HG02763 (cell line): ENCODE measurements around the gene TENM4.

Experiments used
- ATAC-seq: cut with Tn5 transposase; IDR thresholded peaks from one replicate; pipeline ENCODE4 v1.9.1; 2021; ENCODE audit warnings: mild to moderate bottlenecking, moderate library complexity; ENCODE audit not compliant: unreplicated experiment

The TENM4 gene

DNA sequence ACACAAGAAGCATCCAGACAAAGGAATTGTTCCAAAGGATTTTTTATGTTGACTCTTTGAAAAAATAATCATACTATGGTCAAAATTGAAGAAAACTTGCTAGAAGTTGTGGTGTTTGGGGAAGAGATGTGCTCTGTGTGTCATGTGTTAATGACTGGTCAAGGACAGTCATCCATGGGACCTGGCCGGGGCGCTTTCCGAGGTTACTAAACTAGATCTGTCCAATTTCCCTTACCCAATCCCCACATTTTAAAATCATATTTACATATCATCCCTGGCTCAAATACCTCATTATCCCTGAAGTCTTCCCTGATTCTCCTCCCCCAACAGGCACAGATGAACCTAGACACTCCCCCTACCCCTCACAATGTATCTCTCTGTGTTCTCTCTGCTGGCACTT lies 289.4 kb downstream of the TENM4 start:
- ATAC-seq, result no peak

DNA sequence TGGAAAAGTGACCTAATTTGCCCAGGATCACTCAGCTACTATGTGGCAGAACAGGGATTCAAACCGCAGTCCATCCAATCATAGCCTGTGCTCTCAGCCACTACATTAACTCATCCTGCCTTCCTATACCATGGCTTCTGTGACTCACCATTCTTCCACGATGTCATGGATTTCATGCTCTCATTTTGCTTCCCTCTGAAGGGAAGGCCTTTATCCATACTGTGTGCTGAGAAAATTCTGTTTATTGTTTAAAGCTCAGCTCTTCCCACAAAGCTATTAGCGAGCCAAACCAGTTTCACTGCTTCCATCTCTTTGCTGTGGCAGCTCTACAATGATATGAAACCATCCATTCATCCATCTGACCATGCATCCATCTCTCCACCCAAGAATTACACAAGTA lies 289.9 kb downstream of the TENM4 start:
- no peak for ATAC-seq

DNA sequence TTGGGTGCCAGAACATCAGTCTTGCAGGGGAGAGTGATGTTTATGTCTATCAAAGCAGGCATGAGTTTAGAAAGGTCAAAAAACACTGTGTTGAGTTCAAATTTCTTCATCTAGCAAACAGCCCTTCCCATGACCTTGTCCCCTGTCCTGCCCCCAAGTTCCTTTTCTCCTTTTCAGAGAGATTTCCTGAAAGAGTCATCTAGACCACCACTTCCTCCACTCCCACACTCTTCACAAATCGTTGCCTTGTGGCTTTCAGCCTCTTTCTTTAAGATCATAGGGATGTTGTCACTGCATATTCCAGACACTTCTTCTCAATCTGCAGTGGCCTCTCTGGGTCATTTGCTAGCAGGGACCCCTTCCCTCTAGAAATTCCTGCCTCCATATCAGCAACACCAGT lies 290.5 kb downstream of the TENM4 start:
- no peak for ATAC-seq

DNA sequence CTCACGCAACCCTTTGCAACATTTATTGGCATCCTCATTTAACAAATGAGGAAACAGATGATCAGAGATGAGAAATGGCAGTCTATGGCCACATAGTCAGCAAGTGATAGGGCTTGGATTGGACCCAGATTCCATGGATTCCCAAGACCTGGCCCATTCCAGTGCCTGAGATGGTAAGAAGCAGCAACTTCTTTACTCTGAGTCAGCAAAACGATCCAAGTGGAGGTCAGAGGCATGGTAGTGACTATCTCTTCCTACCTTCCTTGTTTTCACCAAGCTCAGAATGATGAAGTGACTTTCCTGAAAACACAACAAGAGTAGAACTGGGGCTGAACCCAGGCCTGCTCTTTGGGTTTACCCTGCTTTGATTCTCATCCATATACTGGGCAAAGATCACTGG lies 293.1 kb downstream of the TENM4 start:
- ATAC-seq, result no peak

DNA sequence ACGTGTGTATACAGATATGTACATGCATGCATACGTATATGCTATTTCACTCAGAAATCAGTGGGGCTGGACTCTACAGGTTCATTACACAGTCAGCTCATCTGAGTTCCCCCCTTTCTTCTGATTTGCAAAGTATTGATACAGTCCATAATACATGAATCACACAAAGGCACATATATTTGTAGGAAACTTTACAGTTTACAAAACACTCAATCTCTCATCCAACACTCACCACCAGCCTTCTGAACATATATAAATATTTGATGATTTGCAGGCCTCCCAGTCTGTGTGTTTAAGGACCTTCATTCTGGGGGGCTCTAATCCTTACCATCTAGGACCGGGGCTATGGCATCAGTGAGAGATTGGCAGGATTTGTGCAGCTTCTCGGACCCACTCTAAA lies 293.8 kb downstream of the TENM4 start:
- ATAC-seq, result no peak

DNA sequence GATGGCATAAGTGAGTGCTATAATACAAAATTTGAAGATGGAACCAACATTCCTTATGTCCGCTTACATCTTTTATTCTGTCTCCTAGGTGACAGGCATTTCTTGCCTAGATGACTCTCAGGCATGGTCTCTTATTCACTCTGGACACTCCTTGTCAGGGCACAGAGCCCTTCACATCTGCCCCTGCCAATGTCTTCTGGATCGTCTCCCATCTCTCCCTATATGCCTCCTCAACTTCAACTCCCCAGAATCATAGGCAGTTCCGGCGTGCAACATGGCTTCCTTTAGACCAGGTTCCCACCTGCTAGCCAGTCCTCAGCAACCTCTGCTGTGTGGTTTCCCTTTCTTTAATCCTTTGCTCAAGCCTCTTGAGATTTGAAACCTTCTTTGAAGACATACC lies 300.9 kb downstream of the TENM4 start:
- ATAC-seq, result no peak

DNA sequence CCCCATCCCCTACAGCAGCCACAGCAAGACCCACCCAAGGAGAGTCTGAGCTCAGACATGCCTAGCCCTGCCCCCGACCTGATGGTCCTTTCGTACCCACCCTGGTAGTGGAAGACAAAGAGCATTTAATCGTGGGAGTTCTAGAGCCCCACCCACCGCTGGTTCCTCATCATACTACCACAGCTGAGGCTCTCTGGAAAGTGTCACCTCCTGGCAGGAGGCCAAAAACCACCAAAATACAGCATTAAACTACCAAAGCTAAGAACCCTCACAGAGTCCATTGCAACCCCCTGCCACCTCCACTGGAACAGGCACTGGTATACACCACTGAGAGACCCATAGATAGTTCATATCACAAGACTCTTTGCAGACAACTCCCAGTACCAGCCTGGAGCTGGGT lies 311.1 kb downstream of the TENM4 start:
- ATAC-seq, result no peak

DNA sequence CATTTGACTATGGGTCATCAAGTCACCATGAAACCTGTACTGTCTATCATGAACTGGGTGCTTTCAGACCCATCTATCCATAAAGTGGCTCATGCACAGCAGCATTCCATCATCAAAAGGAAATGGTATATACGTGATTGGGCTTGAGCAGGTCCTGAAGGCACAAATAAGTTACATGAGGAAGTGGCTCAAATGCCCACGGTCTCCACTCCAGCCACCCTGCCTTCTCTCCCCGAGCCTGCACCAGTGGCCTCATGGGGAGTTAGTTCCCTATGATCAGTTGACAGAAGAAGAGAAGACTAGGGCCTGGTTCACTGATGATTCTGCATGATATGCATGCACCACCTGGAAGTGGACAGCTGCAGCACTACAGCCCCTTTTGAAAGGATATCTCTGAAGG lies 312.5 kb downstream of the TENM4 start:
- no peak for ATAC-seq

DNA sequence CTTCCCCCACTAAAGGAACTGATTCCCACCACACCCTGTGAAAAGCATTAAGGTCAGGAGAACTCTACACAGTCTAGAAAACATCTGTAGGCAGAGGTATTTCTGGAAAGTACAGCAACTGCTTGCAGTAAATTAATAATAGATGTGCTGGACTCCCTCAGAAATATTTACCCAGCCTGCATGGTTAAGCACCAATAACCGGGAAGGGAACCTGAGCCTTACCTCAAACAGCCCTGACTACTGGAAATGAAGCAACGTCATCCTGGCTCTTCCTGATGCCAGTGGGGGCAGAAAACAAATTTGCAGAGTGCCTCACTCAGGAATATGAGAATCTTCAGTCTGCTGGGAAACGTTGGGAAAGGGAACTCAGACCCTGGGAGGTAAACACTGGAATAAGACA lies 318.1 kb downstream of the TENM4 start:
- ATAC-seq, result no peak

DNA sequence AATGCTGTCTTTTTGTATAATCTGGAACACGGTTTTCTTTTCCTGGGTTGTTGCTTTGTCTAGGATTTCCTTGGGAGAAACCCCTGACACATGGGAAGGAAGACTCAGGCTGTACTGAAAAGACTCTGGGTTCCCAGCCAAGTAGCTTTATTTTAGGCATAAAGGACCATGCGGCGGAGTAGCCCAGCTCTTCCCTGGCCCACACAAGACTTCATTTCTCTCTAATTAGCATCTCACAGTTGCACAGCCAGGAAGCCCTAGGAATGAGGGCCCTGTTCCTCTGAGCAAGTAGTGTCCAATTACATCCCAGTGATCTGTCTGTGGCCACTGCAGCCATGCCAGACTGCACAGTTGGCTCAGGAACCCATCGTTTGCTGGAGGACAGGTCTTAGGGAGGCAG lies 319.5 kb downstream of the TENM4 start:
- ATAC-seq, result no peak

DNA sequence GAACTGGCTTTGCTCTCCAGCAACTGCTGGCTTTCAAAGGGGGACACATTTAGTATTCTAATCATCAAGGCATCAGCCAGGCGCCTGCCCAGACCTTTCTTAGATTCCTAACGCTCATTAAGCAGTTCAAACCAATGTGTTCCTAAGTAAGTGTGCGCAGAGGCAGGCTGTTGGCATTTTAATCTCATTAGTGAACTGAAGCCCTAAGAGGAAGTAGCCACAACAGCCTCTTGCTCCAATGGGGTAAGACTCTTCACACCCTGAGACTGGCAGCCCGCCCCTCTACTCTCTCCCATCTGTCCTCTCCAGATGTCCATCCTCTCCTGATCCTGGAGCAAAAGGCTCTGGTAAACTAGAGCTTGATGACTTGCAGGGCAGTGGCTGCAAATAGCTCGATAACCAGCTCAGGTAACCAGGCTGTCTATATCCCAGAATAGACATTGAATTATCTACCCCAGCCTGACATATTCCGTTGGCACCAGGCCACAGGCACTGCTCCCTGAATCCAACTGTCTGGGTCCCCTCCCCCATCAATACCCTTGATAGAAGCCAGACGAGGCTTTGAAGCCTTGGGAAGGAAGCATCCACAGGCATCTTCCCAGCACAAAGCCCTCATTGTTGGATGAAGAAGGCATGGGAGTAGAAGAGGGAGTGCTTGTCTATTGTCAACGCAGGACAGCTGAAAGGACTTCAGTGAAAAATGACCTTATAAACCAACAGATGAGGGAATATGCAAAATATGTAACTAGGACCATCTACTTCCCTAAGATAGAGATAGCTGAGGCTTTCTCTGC lies 321.1 kb downstream of the TENM4 start:
- no peak for ATAC-seq

DNA sequence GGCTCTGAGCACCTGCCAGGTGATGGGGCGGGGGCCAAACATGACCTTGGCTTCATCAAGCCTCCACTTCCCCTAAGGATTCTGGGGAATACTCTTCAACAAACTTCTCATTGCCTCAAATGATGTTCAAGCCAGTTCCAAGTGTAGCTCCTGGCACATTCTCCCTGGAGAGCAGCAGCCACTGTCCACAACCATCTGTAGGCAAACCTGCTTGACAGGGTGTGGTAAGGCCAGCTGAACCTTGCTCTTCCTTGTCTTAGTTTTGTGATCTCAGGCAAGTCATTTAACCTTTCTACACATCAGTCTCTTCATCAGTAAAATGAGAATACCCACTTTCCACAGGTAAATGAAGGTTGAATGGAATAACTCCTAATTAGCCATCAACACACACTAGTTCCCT lies 323.3 kb downstream of the TENM4 start:
- ATAC-seq, result no peak

DNA sequence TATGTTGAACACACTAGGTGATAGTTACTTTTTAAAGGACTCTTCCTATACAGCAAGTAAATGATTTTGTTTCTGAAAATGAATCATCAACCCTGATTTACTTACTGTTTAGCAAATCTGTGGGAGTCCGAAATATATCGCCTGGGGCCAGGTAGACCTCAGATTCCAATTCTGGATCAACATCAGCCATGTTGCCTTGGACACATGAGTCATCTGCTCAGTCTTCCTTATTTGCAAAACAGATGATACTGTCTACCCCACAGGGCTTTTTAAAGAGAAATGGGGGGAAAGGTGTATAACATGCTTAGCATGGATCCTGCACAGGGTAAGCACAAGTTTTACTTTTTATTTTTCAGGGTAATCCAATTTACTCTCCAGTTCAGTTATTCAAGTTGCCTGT lies 324.2 kb downstream of the TENM4 start:
- ATAC-seq, result no peak

DNA sequence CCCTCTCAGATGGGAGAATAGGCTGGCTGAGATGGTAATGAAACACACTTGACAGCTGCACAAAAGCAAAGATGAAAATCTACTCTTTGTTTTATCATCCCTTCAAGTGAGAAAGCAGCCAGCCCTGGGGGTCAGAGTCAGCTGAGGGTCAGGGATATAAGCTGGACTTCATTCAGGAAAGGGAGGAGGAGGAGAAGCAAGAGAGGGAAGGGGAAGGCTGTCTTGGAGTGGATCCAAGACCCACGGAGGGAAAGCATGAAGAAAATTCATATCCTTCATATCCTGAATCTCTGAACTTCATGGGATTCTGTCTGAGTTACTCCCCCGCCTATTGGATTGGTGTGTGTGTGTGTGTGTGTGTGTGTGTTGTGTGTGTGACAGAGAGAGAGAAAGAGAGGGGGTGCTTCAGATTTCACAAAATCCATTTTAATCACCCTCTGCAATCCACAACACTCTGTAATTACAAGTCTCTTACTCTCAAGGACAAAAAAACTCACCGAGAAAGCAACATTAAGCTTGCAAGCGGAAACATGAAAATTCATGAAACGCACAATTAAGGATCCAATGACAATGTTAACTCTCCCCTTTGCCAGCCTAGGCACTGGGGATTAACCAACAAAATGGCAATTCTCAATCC lies 327.7 kb downstream of the TENM4 start:
- no peak for ATAC-seq

DNA sequence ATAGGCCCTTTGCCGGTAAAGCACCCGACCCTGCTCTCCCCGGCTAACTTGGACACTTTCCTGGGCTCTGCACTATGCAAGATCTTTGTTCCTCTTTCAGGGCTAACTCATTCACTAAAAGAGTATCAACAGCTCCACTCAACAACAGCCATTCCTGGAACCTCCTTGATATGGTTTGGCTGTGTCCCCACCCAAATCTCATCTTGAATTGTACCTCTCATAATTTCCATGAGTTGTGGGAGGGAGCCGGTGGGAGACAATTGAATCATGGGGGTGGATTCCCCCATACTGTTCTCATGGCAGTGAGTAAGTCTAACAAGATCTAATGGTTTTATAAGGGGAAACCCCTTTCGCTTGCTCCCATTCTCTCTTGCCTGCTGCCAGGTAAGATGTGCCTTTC lies 330.0 kb downstream of the TENM4 start:
- no peak for ATAC-seq

DNA sequence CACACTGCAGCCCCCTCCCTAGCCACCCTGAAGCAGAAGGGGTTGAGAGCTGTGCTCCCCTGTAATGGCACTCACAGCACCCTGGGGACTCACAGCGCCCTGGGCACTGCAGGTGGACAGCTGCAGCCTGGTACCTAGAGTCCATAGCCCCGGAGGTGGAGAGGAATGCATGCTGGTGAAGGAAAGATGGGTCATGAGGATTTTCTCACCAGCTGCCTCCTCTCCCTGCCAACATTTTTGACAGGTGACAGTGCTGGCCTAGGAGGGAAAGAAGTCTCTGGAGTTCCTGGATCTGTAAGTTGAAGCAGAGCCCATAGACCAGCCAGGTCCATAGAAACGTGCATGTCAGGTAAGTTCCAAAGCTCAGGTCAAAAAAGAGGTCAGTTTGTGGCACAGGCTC lies 330.5 kb downstream of the TENM4 start:
- ATAC-seq, result no peak

DNA sequence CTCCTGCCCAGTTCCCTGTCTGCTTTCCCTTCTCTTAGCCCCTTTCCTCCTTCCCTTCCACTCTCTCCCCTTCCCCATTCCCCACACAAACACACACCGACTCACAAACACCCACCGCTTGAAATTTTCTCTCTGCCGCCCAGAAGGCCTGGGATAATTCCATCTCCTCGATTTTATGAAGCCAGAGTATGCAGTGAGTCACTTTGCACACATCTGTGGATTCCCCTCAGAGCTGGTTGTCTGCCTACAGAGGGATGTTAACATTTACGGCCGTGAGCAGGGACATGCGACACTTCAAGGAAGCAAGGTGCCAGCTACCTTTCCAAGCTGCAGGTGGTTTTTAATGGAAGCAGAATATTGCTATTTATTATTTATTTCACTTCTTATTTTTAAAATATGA lies 332.0 kb downstream of the TENM4 start:
- ATAC-seq, result no peak

DNA sequence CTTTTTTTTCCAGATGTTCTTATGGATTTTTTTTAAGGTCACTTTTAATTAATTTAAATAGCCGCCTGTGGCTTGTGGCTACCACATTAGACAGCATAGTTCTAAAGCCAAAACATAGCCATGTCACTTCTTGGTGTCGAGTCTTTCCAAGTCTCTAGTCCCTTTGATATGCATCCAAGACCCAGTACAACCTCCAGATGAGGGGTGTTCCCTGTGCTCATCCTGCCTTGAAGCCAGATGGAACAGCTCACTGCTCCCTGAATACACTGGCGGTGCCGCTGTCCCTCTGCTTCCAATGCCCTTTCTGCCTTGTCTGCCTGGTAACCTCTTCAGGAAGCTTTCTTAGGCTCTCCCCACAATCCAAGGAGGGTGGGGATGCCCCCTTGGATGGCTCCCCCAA lies 338.0 kb downstream of the TENM4 start:
- ATAC-seq, result no peak

DNA sequence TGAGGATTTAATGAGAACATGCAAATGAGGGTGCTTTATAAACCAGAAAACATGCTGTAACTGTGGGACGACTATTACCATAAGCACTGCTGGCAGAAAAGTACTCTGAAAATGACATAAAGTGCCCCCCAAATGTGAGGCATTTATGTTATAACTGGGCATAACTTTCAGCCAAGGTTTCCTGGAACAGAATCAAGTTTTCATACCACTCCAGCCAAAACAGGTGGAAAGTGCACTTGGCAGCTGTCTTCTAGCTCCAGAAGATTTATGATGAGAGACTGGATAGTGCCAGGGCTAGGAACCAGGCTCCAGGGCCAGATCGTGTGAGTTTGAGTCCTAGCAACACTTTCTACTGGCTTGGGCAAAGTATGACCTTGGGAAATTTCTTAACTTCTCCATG lies 339.2 kb downstream of the TENM4 start:
- ATAC-seq, result no peak

DNA sequence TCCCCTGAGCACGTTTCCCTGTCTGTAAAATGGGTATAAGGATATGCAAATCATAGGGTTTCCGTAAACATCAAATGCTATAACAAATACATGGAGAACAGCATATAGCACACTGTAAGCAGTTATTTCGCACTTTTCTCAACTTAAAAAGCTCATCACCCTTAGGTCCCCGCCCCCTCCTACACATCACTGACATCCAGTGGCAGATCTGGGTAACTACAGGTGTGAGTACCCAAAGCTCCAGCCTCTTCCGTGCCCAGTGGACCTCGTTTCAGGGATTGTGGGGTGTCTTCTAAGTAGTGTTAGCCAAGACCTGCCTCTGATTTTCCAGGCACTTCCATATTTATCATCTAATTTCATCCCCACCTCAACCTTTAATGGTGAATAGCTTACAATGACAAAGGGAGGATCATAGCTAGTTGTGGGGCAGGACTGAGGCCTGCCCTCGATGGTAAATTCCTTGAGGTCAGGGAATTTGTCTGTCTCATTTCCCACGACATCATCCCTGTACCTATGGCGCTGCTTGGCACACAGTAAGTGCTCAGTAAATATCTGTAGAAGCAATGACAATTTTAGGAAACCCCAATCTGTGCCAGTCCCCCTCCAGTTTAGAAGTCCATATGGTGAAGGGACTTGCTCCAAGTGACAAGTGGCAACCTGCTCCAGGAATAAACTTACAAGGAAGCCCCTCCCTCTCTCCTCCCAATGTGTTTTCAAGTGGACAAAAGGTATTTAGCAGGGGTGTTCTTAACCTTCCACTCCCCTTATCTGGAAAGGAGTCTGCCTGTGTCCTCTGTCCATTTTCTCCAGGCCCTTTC lies 340.5 kb downstream of the TENM4 start:
- peak; percentile 79 for ATAC-seq

DNA sequence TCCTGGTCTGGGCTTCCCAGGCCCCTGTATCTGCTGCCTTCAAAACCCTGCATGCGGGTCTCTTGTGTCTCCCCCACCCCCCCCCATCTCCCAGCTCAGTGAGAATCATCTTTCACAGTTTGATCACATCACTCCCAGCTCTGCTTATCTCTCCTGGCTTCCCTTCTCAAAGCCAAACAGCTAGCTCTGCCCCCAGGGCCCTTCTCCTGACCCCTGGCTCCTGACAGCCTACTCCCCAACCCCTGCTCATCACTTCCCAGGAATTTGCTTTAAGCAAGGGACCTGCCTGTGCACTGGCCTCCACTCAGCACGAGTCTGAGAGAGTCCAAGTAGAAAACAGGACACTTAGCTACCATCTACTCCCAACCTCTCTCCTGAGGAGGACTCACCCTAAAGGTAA lies 342.7 kb downstream of the TENM4 start:
- no peak for ATAC-seq
